Central memory CD4-positive, alpha-beta T cell (primary cell): ENCODE results near the gene MTG2.

ENCODE experiments used
- DNase-seq: peaks from one replicate; pipeline ENCODE4 v3.0.0; 2022

Gene MTG2

DNA sequence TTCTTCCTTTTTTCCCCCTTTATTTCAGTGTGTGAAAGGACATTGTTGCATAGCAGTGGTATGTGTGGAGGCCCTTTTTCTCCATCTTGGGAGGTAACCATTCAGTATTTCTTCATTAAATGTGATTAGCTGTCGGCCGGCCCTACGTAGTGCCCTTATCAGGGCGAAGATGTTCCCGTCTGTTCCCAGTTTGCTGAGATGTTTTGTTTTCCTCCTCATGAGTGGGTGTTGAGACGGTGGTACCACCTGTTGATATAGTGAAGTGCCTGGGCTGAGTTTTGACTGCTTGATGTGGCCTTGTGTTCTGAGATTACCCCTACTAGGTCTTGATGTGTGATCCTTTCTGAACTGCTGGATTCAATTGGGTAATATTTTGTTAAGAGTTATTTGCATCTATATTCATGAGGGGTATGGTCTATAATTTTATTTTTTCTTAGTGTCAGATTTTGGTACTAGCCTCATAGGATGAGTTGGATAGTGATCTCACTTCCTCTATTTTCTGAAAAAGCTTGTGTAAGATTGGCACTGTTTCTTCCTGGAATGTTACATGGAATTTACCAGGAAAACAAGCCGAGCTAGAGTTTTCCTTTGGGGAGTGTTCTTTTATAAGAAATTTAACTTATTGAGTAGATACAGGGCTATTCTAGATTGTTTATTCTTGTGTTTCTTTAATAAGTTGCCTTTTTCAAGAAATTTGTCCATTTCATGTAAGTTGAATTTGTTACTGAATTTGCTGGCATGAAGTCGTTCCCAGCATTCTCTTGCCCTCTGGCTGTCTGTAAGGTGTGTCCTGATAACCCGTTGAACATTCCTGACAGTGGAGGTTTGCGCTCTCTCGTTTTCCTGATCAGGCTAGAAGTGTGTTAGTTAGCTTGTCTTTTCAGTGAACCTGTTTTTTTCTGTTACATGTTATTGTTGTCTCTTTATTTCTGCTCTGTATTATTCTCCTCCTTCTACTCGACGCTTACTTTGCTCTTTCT, 4.3 kb downstream of the MTG2 start:
- DNase-seq, result no peak

DNA sequence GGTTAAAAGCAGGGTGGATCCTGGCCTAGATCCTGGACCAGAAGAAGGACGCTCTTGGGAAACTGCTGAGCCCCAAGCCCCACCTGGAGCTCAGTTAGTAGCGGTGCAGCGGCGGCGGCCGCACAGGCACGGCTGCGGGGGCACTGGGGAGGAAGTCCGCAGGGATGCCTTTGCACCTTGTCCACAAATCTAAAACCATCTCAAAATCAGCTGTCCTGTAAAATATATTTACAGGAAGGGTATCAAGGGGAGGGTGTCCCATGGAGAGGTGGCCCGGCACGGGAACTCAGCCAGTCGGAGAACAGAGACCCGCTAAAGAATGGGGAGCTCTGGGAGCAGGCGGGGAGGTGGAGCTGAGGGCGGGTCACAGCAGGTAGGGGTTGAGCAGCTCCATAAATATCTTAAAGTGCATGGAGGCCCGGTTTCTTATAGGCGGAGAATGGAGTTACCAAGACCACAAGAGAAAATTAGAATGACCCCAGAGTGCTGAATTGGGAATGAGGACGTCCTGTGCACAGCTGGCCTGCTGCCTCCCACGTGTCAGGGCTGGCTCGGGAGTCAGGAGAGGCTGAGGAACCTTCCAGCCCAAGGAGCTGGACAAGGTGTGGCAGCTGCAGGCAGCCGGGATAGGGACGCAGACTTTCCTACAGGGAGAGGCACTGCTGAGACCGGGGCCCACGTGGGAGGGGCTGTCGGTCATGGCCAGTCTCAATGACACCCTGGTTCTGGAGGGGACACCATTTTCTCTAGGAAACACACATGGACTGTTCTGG, 8.0 kb downstream of the MTG2 start:
- no peak for DNase-seq

DNA sequence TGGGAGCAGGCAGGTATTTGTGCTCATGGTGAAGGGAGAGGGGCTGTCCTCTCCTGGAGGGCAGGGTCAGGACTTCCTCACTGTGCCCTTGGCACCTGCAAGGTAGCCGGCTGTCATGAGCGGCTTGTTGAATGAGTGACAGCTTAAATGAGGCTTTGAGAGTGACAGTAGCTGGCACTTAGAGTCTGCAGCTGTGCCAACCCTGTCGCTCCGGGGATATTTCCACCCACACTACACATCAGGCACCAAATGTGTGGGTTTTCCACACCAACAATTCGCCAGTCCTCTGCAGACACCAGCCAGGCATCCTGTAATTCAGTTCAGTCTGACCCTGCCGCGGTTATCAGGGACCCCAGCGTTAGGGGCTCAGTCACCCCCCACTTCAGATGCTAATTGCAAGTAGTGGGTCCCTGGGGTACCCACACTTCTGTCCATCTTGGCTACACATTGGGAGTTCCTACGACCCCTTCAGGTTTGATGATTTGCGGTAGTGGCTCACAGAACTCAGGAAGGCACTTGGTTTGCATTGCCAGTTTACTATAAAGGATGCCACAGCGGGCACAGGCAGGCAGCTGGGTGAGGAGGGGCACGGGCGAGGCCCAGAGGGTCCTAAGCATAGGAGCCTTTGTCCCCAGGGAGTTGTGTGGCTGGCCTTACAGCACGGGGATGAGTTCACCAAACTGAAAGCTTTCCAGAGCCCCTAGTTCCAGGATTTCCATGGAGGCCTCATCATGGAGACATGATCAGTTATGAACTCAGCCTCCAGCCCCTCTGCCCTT, 9.1 kb downstream of the MTG2 start:
- no peak for DNase-seq

DNA sequence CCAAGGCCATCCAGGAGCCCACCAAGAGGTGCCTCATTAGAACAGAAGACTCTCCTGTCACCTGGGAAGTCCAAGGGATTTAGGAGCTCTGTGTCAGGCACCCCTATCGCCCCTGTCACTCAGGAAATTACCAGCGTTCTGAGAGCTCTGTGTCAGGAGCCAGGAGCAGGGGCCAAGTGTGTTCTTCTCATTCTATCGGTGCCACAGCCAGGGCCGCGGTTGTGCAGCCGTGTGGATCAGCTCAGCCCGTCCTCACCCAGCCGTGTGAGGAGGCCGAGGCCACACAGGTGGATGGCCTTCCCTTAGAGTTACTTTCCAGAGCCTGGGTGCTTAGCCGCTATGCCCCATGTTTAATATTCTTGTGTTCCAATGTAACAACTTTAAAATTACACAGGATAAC, 9.8 kb downstream of the MTG2 start:
- no peak for DNase-seq

DNA sequence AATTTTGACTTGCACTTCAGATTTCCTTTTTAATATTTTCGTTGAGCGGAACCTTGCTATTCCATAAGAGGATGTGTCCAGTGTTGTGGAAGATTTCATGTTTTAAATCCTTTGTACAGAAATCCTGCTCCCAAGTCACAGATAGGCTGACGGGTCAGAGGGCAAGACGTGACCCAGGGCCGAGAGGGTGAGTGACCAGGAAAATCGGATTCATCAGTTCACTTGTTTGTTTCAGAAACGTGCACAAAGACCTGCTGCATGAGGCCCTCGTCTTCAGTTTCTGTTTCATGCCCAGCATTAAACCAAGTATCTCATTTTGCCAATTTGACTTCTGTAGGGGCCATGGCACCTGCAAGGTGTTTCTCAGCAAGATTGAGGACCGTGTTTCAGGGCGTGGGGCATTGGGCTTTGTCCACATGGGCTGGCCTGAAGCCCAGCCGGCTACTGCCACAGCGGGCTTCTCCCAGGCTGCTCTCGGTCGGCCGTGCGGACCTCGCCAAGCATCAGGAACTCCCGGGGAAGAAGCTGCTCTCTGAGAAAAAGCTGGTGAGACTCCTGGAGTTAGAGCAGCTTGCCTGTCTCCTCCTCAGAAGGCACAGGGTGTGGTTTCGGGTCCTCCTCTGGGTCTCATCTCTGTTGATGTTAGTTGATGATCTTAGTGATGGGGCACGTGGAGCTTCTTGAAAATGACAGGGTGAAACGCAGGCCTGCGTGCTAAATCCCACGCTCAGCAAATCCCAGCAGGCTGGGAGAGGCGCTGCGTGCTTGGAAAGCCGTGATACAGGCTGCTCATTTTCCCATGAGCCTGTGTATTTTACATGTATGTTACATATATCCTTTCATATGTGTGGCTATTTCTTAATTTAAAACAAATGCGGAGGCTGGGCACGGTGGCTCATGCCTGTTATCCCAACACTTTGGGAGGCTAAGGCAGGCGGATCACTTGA, 10.5 kb downstream of the MTG2 start:
- DNase-seq, result no peak

DNA sequence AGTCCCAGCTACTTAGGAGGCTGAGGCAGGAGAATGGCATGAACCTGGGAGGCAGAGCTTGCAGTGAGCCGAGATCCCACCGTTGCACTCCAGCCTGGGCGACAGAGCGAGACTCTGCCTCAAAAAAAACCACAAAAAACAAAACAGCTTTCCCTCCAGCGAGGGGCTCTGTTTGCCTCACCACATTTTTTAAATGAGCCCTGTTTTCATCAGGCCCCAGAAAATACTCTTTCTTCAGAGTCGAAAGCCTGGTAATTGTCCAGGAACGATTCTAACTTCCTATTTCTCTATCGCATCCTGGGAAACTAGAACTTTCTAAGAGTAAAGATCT, 12.2 kb downstream of the MTG2 start:
- DNase-seq, result no peak

DNA sequence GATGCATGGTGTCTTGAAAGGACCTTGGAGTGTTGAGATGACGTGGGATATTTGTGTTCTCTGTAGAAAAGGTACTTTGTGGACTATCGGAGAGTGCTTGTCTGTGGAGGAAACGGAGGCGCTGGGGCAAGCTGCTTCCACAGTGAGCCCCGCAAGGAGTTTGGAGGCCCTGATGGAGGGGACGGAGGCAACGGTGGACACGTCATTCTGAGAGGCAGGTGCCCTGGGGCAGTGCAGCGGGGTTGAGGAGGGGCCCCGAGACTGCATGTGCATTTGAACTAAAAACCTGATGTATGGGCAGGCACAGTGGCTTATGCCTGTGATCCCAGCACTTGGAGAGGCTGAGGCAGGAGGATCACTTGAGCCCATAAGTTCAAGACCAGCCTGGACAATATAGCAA, 12.9 kb downstream of the MTG2 start:
- no peak for DNase-seq

DNA sequence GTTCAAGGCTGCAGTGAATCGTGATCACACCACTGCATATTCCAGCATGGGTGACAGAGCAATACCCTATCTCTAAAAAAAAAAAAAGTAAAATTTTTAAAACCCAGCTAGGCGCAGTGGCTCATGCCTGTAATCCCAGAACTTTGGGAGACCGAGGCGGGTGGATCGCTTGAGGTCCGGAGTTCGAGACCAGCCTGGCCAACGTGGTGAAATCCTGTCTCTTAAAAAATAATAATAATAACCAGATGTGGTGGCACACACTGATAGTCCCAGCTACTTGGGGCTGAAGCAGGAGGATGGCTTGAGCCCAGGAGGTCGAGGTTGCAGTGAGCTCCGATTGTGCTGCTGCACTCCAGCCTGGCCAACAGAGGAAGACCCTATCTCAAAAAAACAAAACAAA, 13.5 kb downstream of the MTG2 start:
- DNase-seq, result no peak

DNA sequence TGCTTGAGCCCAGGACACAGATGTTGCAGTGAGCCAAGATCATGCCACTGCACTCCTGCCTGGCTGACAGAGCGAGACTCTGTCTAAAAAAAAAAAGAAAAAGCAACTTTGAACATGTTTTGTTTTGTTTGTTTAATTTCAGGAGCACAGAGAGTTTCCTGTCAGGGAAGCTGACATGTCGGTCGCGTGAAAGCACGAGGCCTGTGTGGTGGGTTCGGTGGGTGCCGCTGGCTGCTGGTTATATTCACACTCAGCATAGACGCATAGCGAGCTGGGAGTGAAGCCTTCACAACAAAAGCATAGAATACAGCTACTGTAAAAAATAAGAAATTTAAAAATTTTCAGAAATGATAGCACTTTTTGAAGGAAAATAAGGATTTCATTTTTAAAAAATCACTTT, 14.5 kb downstream of the MTG2 start:
- DNase-seq, result no peak

DNA sequence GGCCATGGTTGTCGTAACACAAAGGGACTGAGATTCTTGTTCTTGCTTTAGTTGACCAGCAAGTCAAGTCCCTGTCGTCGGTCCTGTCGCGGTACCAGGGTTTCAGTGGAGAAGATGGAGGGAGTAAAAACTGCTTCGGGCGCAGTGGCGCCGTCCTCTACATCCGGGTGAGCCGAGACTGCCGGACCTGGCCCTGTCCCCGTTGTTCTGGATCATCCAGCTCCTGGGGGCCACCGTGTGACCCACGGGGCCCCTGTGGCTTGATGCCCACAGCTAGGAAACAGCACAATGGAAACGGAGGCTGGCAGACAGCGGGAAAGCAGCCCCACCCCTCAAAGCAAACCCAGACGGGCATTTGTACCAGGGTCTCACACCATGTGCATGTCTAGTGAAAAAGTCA, 15.0 kb downstream of the MTG2 start:
- DNase-seq, result no peak

DNA sequence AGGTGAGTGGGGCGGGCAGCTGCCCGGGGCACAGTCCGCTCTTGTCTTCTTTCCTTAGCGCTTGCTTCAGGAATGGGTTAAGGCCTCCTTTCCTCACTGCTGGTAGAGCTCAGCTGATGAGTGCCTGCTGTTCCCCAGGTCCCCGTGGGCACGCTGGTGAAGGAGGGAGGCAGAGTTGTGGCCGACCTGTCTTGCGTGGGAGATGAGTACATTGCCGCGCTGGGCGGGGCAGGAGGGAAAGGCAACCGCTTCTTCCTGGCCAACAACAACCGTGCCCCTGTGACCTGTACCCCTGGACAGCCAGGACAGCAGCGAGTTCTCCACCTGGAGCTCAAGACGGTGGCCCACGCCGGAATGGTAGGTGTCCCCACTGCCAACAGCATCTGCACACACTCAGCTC, 15.7 kb downstream of the MTG2 start:
- DNase-seq, result no peak

DNA sequence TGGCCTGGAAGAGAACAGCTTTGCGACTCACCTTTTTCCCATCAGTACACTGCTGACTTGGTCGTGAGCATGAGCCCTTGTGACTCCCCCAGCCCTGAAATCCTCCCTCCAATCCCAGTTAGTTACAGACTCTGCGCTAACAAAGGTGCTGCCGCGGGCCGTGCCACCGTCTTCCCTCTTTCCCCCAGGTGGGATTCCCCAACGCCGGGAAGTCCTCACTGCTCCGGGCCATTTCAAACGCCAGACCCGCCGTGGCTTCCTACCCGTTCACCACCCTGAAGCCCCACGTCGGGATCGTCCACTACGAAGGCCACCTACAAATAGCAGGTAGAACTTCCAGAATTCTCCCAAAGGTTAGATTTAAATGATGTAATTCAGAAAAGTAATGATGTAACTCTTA, 16.1 kb downstream of the MTG2 start:
- DNase-seq, result no peak

DNA sequence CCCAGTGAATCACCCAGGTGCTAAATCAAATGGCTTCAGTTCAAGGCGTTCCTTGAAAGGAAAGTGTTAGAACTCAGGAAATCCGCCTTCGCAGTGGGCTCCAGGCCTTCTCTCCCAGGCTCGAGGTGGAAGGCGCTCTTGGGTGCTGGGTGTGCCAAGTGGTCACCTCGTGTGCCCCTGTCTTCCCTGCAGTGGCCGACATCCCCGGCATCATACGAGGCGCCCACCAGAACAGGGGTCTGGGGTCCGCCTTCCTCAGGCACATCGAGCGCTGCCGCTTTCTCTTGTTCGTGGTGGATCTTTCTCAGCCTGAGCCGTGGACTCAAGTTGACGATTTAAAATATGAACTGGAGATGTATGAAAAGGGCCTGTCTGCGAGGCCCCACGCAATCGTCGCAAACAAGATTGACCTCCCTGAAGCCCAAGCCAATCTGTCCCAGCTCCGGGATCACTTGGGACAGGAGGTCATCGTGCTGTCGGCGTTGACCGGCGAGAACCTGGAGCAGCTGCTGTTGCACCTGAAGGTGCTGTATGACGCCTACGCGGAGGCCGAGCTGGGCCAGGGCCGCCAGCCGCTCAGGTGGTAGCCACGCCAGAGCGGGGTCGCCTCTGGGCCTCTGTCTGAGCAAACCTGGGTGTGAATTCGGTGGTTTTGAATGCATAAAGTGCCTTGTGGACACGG, 17.8 kb downstream of the MTG2 start:
- no peak for DNase-seq

DNA sequence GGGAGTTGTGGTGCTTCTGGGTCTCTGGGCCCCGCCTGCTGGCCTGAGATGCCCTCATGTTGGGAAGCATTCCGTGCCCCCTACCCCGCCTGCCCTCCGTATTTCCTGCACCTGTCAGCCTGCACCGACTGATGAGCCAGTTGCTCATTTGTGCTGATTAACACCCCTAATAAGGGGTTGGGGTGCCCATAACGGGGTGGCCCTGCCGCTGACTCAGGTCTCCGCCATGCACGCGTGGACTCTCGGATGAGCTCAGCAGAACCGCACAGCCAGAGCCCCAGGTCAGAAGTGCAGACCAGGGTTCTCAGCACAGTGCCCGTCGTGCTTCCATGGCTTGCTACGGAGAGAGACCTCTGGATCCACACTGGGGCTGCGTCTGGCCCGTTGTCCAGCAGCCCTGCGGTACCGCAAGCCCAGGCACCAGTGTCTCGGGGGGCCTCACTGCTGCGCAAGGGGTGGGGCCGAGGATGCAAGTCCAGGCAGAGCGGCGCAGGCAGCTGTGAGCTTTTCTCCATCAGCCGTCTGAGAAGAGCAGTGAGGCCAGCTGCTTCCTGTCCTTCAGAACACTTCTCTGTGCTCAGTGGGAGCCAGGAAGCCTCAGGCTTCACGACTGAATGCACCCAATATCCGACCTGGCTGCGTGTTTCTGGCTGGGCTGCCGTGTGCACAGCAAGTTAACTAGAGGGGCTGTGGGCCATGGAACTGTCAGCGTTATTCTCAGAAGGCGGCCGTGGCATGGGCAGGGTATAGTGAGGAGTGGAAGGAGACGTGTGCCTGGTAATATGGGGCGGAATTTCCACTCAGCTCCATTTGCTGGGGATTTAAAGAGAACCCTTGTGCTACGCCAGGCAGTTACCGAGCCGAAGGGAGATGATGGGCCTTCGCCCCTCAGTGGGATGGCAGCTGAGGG, 18.6 kb downstream of the MTG2 start:
- no peak for DNase-seq

DNA sequence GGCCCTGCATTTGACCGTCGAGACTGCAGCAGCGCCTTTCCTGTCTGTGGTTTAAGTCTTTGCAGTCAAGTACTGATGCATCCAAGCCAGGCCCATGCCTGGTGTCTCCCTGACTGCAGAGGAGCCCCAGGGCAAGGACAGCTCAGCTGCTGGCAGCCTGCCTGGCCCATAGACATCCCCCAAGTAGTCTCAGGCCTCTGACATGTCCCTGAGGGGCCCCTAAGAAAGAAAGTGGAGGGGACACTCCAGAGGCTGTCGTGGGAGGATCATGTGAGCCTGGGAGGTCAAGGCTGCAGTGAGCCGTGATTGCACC, 19.2 kb downstream of the MTG2 start:
- DNase-seq, result no peak

DNA sequence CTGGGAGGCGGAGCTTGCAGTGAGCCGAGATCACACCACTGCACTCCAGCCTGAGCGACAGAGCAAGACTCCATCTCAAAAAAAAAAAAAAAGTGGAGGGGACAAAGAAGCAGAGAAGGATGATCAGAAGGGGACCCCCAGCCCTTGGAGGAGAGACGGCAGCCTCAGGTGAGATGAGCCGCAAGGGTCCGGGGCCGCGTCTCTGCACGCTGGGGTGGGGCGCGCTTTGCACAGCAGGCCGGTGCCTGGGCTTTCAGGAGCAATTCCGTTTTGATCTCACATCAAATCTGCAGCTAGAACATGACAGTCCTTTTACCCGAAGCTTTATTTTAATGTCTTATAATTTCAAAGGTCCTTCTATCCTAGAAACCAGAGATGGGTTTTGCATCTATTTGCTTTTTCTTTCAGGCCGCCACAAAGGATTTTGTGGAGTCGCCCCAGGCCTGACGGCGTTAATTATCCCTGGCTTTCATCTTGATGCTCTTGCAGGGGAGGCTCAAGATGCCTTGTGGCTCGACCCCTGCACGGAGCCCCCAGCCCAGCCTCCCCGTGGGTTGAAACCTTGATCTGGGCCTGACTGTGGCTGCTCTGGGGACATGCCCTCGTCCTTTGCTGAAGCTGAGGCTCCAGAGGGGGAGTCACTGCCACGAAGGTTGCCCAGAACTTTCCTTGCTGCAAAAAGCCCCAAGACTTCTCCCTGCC, 20.0 kb downstream of the MTG2 start:
- DNase-seq, result no peak

DNA sequence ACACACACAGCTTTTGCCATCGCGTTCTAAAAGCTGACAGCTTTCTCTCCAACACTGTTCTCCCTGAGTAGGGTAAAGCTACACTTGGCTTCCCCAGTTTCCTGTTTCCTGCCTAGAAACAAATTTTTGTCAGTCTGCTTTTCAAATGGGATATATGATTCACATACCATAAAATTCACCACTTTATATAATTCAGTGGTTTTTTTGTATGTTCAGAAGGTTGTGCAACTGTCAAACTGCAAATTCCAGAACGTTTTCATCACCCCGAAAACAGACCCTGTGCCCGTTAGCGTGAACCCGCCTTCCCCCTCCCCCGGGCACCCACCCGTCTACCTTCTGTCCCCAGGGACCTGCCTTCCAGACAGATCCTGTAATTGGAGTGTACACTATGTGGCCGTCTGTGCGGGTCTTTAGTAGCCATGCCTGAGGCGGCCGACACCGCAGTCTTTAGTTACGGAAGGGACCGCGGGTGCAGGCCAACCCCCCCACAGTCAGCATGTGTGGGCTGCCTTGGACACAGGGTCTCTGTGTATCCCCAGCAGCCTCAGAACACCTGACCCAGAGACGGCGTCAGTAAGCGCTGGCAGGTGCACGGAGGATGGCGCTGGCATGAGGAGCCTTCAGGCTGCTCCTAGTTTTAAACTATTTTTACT, 20.7 kb downstream of the MTG2 start:
- DNase-seq, result no peak

DNA sequence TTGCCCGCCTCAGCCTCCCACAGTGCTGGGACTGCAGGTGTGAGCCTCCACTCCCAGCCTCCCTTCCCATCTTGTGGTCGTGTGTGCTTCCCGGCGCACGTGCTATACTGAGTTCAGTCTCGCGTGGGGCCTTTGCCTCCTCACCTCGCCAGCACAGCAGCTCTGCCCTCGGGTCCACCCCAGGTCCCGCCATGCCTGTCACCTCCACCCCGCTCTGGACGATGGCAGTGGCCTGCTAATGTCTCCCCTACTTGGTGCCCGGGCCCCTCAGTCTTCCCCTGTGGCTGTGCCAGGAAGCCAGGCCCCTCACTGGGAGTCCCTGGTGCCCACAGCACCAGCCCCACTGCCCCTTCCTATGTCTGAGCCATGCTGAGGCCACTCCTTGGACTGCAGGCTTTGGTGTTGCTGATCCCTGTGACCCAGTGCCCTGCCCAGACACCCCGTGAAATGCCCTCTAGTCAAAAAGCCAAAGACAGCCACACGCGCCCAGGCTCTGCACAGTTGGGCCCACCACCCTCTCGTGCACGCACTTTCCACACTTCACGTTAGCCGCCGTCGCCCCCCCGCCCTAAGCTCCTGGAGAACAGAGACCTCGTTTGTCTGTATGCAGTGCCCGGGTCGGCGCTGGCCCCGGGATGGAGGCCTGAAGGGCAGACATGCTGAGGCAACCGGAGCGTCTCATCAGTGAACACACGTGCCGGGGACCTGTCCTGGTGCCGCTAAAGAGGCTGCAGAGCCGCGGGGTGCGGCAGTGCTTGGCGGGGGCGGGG, 23.0 kb downstream of the MTG2 start:
- DNase-seq, result no peak

DNA sequence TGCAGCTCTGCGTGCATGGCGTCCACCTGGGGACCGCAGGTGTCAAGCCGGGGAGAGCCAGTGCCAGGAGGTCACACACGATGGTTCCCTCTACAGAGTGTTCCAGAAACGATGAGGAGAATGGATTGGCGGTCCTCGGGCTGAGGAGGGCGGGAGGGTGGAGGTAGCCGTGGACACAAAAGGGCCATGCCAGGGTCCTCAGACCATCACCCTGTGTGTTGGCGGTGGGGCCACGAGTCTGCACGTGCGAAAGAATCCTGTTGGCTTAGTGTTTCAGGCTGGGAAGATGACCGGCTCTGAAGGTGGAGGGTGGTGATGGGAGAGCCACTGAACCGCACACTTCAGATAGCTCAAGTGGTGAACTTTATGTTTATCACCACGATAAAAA, 23.6 kb downstream of the MTG2 start:
- DNase-seq, result no peak
